Measurements from ENCODE around the gene SIRT2. TPM values are rescaled to one million over a fixed set of nuclear protein-coding genes. Genes with fewer than 3 reads are reported as not detected.

SIRT2 gene
- total and polyA plus RNA-seq, 2 of the 8 experiments (the other 6 are each of a cell fraction or from before 2014, with no cell fraction given) = 6.5 to 10.0 TPM

DNA sequence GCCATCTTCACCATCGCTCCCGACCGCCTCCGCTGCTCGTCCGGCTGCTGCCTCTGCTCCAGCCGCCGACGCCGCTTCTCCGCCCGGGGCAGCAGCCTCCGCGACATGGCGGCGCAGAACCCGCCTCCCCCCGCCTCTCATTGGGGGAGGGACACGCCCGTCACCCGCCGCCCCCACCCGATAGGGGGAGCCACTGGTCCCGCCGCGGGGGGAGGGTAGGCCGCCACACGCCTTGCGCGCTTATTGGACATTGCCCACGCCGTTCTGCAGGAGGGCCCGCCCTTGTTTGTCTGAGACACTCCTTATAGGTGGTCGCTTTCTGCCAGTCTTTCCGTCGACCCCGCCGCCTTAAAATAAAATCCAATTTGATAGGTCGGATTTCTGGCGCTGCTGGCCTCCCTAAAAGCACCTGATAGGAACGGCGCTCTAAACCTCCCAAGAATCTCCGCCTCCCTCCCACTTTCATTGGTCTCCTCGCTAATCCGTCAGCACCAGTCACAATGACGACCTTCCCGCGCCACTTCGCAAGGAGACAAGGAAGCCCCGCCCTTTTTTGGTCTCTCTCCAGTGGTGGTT is 49.5 kb downstream of the SIRT2 start, which contains the start of gene HNRNPL (continued):
- TF ChIP-seq CBX8 (IDR thresholded peaks at IDR 0.05; ENCODE audit: borderline replicate concordance, low read depth, low read length) (no peak), SRF (IDR thresholded peaks at IDR 0.05; ENCODE audit: low read depth, low read length) (peak; percentile 33; the same call in 1 of the 2 replicates), POU5F1 (IDR thresholded peaks at IDR 0.05; ENCODE audit: low read depth, low read length) (no peak), SP4 (IDR thresholded peaks at IDR 0.05; ENCODE audit: low read length) (peak; percentile 82), POLR2A (IDR thresholded peaks at IDR 0.05; ENCODE audit: control extremely low read depth in 1 of 2, low read depth in 2 of 2, low read length in 2 of 2) (peak; percentile 88 to 97), USF2 (IDR thresholded peaks at IDR 0.05; ENCODE audit: low read length) (no peak), RNF2 (IDR thresholded peaks at IDR 0.05; ENCODE audit: borderline replicate concordance, low read depth, low read length, missing control alignments, poor library complexity, severe bottlenecking) (no peak), ZNF274 (IDR thresholded peaks at IDR 0.05; ENCODE audit: borderline replicate concordance, extremely low read depth, low read length) (no peak), SP1 (IDR thresholded peaks at IDR 0.05; ENCODE audit: low read depth, low read length) (peak; percentile 94), CEBPB (IDR thresholded peaks at IDR 0.05; ENCODE audit: low read depth, low read length) (no peak), JUN (IDR thresholded peaks at IDR 0.05; ENCODE audit: low read depth, low read length) (no peak), CHD1 (IDR thresholded peaks at IDR 0.05; ENCODE audit: low read depth, low read length) (no peak), TAF7 (optimal IDR thresholded peaks at IDR 0.05; ENCODE audit: borderline replicate concordance, low read depth, low read length) (peak; percentile 89), PHF8 (conservative IDR thresholded peaks at IDR 0.05; ENCODE audit: low read depth, low read length) (no peak; the same call in 1 of the 2 replicates), RXRA (IDR thresholded peaks at IDR 0.05; ENCODE audit: insufficient read depth, low read depth, low read length) (no peak), SIX5 (IDR thresholded peaks at IDR 0.05; ENCODE audit: low read depth, low read length) (no peak), HDAC6 (IDR thresholded peaks at IDR 0.05; ENCODE audit: low read depth, low read length) (no peak)

Measured in H1 (cell line).